Renal cortical epithelial cell (primary cell): Measurements from ENCODE around the gene GCAT. TPM values are rescaled to one million over a fixed set of nuclear protein-coding genes. Genes with fewer than 3 reads are reported as not detected.
"Not testable (repeated sequence)": the region's sequence is repeated elsewhere in the genome, so short reads cannot be mapped to it uniquely, and the experiment has no call there.

ENCODE experiments used
- DNase-seq: peaks from one replicate; pipeline ENCODE4 v3.0.0-alpha.2; 2011; ENCODE audit warnings: low read depth
- total RNA-seq: library from RNA; depleted of rRNA; stranded (reverse); fragments of >200 nt; gene quantifications from 2 replicates; pipeline ENCODE4 v1.2.3, GENCODE V29; 2014

Gene GCAT
- total RNA-seq, 1 donor from 2014 or later: 9.9 TPM

DNA sequence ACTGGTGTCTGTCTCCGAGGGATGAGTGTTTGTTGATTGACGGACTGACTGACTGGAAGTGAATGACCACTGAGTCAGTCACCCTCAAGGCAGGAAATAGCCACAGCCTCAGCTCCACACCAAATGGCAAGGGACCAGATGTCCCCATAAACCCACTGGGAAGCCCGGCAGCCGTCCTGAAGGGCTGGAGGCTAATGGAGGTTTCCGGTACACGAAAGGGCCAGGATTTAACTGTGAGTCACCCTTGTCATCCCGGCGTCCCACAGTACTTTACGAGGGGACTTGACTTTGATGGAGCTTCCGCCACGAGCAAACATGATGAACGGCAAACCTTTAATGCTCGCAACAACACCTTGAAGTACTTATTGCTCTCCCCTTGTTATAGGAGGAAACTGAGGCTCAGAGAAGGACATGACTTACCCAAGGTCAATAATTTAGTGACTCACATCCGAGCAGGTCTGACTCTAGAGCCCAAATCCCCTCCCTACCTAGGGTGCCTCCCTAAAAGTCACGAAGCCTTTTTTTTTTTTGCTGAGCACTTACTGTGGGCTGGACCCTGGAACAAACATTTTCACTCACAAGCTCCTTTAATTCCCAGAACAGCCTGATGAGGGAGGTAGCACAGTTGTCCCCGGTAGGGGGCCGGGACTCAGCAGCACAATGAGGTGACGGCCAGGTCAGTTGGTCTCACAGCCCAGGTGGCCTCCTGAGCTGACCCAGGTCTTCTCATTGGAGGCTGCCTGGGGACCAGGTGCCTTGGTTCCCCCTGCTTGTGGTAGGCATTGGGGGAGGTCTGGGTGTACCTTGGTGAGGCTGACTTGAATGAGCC, 25.2 kb upstream of the GCAT start:
- no peak for DNase-seq

- no peak for DNase-seq
Observed at GRCh38 chr22:37784829-37785495, 22.8 kb upstream of the GCAT start.

DNA sequence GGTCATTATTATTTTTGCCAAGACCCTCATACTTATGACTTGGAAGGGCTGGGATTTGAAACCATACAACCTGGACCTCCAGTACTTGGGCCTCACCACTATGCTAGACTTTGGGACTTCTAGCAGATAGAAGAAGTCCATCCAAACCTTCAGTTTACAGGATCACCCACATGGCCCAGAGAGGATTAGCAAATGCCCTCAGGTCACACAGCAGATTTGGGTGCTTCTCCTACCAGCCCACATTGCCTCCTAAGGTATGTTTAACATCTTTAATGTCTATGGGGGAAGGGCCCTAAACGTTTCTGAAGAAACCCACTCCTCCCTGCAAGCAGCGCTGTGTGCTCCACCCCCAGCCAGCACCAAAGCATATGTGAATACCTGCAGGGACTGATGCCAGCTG, 17.5 kb upstream of the GCAT start:
- DNase-seq: no peak

GRCh38 chr22:37792494-37792893, 15.2 kb upstream of the GCAT start:
- no peak for DNase-seq

DNA sequence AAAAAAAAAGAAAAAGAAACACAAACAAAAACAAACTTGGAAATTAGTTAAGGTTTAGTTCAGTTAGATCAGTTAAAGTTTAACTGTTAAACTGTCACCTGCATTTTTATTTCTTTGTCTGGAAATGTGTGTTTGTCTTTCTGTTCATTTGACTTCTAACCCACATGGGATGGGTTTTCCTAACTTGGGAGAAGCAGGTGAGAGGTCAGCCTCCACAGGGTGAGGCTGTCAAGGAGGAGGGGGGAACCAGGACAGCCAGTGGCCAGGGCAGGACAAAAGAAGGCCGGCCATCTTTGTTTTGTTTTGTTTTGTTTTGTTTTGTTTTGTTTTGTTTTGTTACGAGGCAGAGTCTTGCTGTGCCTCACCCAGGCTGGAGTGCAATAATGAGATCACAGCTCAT, 13.4 kb upstream of the GCAT start:
- peak; percentile 51 for DNase-seq

- DNase-seq: no peak
Observed at GRCh38 chr22:37796079-37796478, 11.7 kb upstream of the GCAT start.

DNA sequence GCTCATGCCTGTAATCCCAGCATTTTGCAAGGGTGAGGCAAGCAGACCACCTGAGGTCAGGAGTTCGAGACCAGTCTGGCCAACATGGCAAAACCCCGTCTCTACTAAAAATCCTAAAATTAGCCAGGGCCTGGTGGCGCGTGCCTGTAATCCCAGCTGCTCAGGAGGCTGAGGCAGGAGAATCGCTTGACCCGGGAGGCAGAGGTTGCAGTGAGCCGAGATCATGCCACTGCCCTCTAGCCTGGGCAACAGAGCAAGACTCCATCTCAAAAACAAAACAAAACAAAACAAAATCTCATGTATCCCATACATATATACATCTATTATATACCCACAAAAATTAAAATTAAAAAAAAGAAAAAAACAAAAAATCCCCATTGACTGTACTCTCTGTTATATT, 10.5 kb upstream of the GCAT start:
- not testable (repeated sequence) for DNase-seq

GRCh38 chr22:37797874-37798500, 9.7 kb upstream of the GCAT start:
- DNase-seq: no peak

DNA sequence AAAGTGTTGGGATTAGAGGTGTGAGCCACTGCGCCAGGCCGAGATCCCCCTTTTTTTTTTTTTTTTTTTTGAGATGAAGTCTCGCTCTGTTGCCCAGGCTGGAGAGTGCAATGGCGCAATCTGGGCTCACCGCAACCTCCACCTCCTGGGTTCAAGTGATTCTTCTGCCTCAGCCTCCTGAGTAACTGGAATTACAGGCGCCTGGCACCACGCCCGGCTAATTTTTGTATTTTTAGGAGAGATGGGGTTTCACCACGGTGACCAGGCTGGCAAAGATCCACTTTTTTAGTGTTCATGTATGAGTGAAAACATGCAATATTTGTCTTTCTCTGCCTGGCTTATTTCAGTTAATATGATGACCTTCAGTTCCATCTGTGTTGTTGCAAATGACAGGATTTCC, 7.8 kb upstream of the GCAT start:
- DNase-seq: not testable (repeated sequence)

DNA sequence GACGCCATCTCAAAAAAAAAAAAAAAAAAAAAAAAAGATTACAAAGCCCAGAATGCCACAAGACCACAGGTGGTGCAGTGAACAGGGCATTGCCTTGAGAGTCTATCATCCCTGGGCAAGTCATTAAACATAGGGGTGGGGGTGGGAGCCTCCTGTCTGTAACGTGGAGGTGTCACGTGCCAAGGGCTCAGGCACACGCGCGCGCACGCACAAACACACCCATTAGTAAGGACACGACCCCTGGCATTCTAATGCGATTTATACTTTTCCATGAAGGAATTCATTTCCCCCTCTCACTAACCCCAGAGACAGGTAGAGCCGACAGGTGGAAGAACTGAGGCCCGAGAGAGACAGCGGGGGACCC, 5.8 kb upstream of the GCAT start:
- no peak for DNase-seq

DNA sequence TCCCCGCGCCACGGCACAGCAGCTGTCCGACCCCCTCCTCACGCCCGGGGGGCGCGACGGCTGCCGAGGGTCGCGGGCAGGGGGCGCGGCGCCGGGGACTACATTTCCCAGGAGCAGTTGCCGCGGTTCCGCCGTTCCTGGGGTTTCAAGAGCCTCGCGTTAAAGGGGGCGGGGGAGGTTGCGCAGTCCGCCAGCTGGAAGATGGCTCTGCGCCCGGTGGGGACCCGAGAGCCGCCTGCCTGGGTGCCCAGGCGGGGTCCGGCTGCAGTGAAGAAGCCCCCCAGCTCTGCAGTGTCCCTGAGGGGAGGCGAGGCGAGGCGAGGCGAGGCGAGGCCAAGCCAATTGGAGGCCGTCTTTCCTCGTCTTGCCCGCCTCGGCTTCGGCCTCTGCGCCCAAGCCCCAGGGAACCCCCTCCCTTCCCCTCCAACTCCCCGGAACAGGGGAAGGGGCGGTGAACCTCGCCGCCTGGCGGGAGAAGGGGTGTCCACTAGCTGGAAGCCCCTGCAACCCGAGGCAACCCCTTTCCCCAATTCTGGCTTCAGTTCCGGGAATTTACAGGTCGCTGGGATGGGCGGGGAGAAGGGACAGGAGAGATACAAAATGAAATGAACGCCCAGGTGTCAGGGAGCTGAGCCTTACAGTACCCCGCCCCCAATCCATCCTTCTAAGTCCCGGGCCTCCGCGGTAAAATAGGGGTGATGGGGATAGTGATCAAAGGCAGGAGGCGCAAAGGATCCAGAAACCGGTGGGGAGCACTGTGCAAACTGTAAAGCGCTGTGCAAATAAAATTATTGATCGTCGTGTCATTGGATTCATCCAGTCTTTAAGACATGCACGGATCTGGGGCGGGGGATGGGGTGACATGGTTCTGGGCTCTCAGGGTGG, 5.2 kb upstream of the GCAT start:
- DNase-seq: no peak

GRCh38 chr22:37803195-37803638, 4.5 kb upstream of the GCAT start:
- DNase-seq: no peak

DNA sequence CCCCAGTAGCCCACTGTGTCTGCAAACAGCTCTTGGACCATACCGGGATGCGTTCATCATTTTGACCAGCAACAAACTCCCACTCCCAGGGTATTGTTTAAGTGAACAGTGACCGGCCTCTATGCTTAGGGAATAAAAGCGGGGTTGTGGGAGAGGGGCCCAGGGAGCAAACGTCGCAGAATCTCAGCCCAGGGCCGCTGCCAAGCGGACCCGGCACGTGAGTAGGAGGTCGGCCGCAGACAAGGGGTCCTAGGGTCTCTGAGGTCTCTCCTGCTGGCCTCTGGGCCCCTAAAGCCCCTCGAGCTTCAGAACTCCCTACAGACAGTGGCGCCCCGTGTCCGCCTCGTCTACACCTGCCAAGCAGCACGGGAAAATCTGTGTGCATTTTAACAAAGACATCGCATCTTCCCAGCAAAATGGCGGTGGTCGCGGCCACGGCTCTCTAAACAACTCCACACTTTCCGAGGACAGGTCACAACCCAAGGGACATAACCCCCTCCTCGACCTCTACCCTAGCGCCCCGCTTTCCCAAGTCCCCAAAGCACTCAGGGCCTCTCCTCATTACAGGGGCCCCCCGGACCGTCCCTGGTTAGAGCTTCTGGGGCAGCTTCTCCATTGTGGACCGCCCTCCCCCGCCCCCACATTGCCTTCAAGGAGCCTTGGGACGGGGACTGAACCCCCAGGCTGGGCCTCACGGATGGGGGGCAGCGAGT, 3.9 kb upstream of the GCAT start:
- DNase-seq: no peak

DNA sequence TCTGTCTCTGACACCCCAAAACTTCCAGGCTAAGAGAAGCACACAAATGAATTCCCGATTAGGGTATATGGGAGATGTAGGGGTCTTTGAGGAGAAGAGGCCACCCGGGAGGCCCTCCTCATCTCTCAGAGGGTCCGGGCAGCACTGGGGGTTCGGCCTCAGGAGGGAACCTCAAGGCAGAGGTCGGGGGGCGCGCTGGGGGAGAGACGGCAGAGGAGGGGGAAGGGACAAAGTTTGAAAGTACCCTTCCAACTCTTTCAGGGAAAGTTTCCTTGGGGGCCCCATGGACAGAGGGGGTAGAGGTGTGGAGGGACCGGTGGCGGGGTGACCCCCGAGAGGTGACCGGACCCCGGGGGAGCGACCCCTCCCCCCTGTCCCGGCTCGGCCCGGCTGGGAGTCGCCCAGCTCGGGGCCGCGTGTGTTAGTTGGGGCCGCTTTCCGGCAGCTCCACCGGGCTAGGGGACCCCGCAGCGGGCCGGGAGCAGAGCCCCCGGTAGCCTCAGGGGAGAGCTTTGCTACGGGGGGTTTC, 3.3 kb upstream of the GCAT start:
- no peak for DNase-seq

DNA sequence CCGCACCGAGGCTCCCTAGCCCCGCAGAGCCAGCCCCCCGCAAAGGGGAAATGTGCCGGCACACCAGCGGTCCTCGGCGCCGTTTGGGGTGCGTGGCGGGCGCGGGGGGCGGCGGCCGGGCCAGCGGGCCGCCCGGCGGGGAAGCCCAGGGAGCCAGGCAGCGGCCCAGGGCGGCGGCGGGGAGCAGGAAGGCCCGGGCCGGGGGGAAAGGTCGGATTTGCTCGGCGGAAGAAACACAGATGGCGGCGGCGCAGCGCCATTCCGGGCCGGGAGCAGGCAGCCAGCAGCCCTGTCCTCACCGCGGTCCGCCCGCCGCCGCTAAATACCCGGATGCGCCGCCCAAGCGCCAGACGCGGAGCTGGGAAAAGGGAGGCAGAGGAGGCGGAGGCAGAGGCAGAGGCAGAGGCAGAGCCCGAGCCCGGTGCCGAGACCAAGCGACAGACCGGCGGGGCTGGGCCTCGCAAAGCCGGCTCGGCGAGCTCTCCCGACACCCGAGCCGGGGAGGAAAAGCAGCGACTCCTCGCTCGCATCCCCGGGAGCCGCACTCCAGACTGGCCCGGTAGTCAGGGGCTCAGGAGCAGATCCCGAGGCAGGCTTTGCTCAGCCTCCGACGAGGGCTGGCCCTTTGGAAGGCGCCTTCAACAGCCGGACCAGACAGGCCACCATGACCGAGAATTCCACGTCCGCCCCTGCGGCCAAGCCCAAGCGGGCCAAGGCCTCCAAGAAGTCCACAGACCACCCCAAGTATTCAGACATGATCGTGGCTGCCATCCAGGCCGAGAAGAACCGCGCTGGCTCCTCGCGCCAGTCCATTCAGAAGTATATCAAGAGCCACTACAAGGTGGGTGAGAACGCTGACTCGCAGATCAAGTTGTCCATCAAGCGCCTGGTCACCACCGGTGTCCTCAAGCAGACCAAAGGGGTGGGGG, 2.6 kb upstream of the GCAT start:
- DNase-seq: peak; percentile 35

DNA sequence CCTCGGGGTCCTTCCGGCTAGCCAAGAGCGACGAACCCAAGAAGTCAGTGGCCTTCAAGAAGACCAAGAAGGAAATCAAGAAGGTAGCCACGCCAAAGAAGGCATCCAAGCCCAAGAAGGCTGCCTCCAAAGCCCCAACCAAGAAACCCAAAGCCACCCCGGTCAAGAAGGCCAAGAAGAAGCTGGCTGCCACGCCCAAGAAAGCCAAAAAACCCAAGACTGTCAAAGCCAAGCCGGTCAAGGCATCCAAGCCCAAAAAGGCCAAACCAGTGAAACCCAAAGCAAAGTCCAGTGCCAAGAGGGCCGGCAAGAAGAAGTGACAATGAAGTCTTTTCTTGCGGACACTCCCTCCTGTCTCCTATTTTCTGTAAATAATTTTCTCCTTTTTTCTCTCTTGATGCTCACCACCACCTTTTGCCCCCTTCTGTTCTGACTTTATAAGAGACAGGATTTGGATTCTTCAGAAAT, 1.9 kb upstream of the GCAT start:
- DNase-seq: no peak

DNA sequence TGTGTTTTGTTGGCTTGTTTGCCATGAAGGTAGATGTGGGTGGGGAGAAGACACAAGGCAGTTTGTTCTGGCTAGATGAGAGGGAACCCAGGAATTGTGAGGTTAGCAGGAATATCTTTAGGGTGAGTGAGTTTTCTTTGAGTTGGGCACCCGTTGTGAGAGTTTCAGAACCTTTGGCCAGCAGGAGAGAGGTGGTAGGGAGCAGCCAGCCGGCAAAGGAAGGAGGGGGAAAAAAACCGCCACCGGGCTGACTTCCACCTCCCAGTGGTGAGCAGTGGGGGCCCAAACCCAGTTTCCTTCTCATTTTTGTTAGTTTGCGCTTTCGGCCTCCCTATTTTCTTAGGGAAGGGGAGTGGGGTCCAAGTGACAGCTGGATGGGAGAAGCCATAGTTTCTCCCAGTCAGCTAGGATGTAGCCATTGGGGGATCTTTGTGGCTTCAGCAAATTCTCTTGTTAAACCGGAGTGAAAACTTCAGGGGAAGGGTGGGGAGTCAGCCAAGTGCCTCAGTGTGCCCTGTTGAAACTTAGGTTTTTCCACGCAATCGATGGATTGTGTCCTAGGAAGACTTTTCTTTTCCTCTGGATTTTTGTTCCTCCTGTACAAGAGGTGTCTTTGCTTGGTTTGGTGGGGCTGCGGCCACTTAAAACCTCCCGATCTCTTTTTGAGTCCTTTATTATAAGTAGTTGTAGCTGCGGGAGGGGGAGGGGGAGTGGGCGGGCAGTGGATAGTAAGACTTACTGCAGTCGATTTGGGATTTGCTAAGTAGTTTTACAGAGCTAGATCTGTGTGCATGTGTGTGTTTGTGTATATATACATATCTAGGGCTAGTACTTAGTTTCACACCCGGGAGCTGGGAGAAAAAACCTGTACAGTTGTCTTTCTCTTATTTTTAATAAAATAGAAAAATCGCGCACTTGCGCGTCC, 1.1 kb upstream of the GCAT start:
- peak; percentile 69 for DNase-seq

- peak; percentile 29 for DNase-seq
Observed at GRCh38 chr22:37808294-37808657, 542 bp downstream of the GCAT start.
